ENCODE results near the gene CCDC57.
"Not testable (repeated sequence)": the region's sequence is repeated elsewhere in the genome, so short reads cannot be mapped to it uniquely, and the experiment has no call there.

Gene CCDC57

GRCh38 chr17:82257473-82257872 lies 44.8 kb upstream of the CCDC57 start:
- H3K36me3 ChIP-seq (replicated peaks; ENCODE audit: low read depth, low read length): peaks cover 70% of the 10 kb centered on the region
- TF ChIP-seq EZH2phosphoT487 (IDR thresholded peaks at IDR 0.05; ENCODE audit: low read depth) (no peak), CTCF (IDR thresholded peaks at IDR 0.05; ENCODE audit: low read depth, low read length) (no peak)
- H3K9ac ChIP-seq (ENCODE audit: low read length): no peak overlapping the region
- no peaks in the 10 kb centered on the region for H3K4me1 ChIP-seq (ENCODE audit: low read length)
- H3K27ac ChIP-seq (ENCODE audit: low read length): no peak overlapping the region
- no peak overlapping the region for H2AFZ ChIP-seq (ENCODE audit: low read depth, low read length)
- H3K9me3 ChIP-seq (ENCODE audit: insufficient read depth, low read length): no peaks in the 10 kb centered on the region
- H4K20me1 ChIP-seq (ENCODE audit: insufficient read depth, low read length): peaks cover 7% of the 10 kb centered on the region; the same call in 1 of the 2 replicates
- H3K4me2 ChIP-seq (ENCODE audit: low read length): no peak overlapping the region
- H3K27me3 ChIP-seq (ENCODE audit: low read depth, low read length): no peaks in the 10 kb centered on the region
- H3K4me3 ChIP-seq (ENCODE audit: low read length): no peak overlapping the region
- H3K79me2 ChIP-seq (ENCODE audit: low read length): peaks cover 52% of the 10 kb centered on the region

- no peaks in the 10 kb centered on the region for H3K9me3 ChIP-seq (ENCODE audit: insufficient read depth, low read length)
- H3K79me2 ChIP-seq (ENCODE audit: low read length): peaks cover 45% of the 10 kb centered on the region
- H3K4me1 ChIP-seq (ENCODE audit: low read length): no peaks in the 10 kb centered on the region
- peaks cover 68% of the 10 kb centered on the region for H3K36me3 ChIP-seq (replicated peaks; ENCODE audit: low read depth, low read length)
- H4K20me1 ChIP-seq (ENCODE audit: insufficient read depth, low read length): peaks cover 7% of the 10 kb centered on the region; the same call in 1 of the 2 replicates
- H3K4me3 ChIP-seq (ENCODE audit: low read length): no peak overlapping the region
- TF ChIP-seq CTCF (IDR thresholded peaks at IDR 0.05; ENCODE audit: low read depth, low read length): no peak
- no peak for TF ChIP-seq EZH2phosphoT487 (IDR thresholded peaks at IDR 0.05; ENCODE audit: low read depth)
- no peak overlapping the region for H3K4me2 ChIP-seq (ENCODE audit: low read length)
- H3K27ac ChIP-seq (ENCODE audit: low read length): no peak overlapping the region
- H2AFZ ChIP-seq (ENCODE audit: low read depth, low read length): no peak overlapping the region
- H3K9ac ChIP-seq (ENCODE audit: low read length): no peak overlapping the region
- H3K27me3 ChIP-seq (ENCODE audit: low read depth, low read length): no peaks in the 10 kb centered on the region
Measured at GRCh38 chr17:82256242-82256885, 43.7 kb upstream of the CCDC57 start.

- Histone ChIP-seq H3K9me3 (ENCODE audit: insufficient read depth, low read length) (no peaks in the 10 kb centered on the region), H3K36me3 (replicated peaks; ENCODE audit: low read depth, low read length) (peaks cover 68% of the 10 kb centered on the region), H3K4me3 (ENCODE audit: low read length) (no peak overlapping the region), H3K27me3 (ENCODE audit: low read depth, low read length) (no peaks in the 10 kb centered on the region), H3K4me1 (ENCODE audit: low read length) (no peaks in the 10 kb centered on the region), H3K79me2 (ENCODE audit: low read length) (peaks cover 40% of the 10 kb centered on the region), H3K4me2 (ENCODE audit: low read length) (no peak overlapping the region), H3K9ac (ENCODE audit: low read length) (no peak overlapping the region), H4K20me1 (ENCODE audit: insufficient read depth, low read length) (peaks cover 7% of the 10 kb centered on the region; the same call in 1 of the 2 replicates), H2AFZ (ENCODE audit: low read depth, low read length) (no peak overlapping the region), H3K27ac (ENCODE audit: low read length) (no peak overlapping the region)
- no peak for TF ChIP-seq CTCF (IDR thresholded peaks at IDR 0.05; ENCODE audit: low read depth, low read length)
- TF ChIP-seq EZH2phosphoT487 (IDR thresholded peaks at IDR 0.05; ENCODE audit: low read depth): no peak
Measured at GRCh38 chr17:82255402-82255972, 42.8 kb upstream of the CCDC57 start.

- H3K27me3 ChIP-seq (ENCODE audit: low read depth, low read length); H4K20me1 ChIP-seq (ENCODE audit: insufficient read depth, low read length); H3K4me2 ChIP-seq (ENCODE audit: low read length); H3K4me1 ChIP-seq (ENCODE audit: low read length); H3K9me3 ChIP-seq (ENCODE audit: insufficient read depth, low read length); H3K4me3 ChIP-seq (ENCODE audit: low read length); H2AFZ ChIP-seq (ENCODE audit: low read depth, low read length); H3K9ac ChIP-seq (ENCODE audit: low read length); H3K27ac ChIP-seq (ENCODE audit: low read length): not testable (repeated sequence)
- H3K36me3 ChIP-seq (replicated peaks; ENCODE audit: low read depth, low read length): peaks cover 72% of the 10 kb centered on the region
- H3K79me2 ChIP-seq (ENCODE audit: low read length): peaks cover 40% of the 10 kb centered on the region
Measured at GRCh38 chr17:82254746-82255145, 42.1 kb upstream of the CCDC57 start.

- not testable (repeated sequence) for H3K4me2 ChIP-seq (ENCODE audit: low read length); H3K9me3 ChIP-seq (ENCODE audit: insufficient read depth, low read length); H3K27me3 ChIP-seq (ENCODE audit: low read depth, low read length); H3K27ac ChIP-seq (ENCODE audit: low read length); H2AFZ ChIP-seq (ENCODE audit: low read depth, low read length); H3K4me3 ChIP-seq (ENCODE audit: low read length); H3K9ac ChIP-seq (ENCODE audit: low read length); H3K4me1 ChIP-seq (ENCODE audit: low read length); H4K20me1 ChIP-seq (ENCODE audit: insufficient read depth, low read length)
- peaks cover 76% of the 10 kb centered on the region for H3K36me3 ChIP-seq (replicated peaks; ENCODE audit: low read depth, low read length)
- H3K79me2 ChIP-seq (ENCODE audit: low read length): peaks cover 37% of the 10 kb centered on the region
Measured at GRCh38 chr17:82254096-82254495, 41.5 kb upstream of the CCDC57 start.

Measured in OCI-LY3 (cell line).